A673 (cell line): ENCODE results near the gene NEAT1.

ENCODE experiments used
- EZH2 ChIP-seq: fragments of 200-600 bp; sonication (generic); IDR thresholded peaks from 2 replicates; pipeline ENCODE4 v1.6.1; 2017; ENCODE audit warnings: borderline replicate concordance, low read depth, mild to moderate bottlenecking, mixed read lengths, antibody characterized with exemption, low read length; ENCODE audit not compliant: poor library complexity, severe bottlenecking
- TF ChIP-seq, protein P1 (sequence below): fragments of 300-800, 200-600 bp; sonication (generic); conservative IDR thresholded peaks from 2 replicates; pipeline ENCODE4 v1.5.1; 2017; ENCODE audit warnings: low read depth, mild to moderate bottlenecking, antibody characterized with exemption, low read length, moderate library complexity, mixed read lengths

DNA sequence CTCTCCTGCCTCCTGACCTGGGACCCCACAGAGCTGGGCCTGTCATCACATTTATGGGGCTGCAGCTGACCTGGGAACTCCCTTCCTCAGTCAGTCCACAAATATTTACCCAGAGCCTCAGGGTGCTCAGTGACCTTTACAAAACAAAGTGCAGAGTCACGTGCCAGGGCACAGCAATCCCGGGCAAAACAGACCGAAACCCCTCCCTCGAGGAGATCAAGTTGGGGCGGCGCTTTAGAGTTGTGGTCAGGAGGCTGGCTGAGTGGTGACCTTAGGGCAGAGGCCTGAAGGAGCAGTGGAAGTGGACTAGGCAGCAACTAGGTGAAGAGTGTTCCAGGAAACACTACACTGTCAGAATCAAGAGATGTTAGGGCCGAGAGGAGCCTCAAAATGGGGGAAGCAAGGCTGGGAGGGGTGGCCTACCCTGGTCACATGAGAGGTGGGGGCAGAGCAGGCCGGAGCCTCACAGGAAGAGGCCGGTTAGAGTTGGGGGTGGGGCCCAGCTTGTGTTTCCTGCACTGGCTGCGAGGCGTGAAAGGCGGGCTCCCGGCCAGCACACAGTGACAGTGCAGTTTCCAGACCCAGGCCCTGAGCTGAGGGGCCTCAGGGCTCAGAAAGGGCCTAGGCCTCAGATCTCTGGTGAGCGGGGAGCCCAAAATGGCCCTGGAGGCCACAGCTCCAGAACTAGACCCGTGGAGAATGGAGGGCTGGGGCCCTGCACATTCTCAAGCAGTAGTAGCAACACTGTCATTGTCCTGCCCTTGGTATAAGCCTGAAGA lies 3.7 kb upstream of the NEAT1 start:
- TF ChIP-seq, protein P1, sequence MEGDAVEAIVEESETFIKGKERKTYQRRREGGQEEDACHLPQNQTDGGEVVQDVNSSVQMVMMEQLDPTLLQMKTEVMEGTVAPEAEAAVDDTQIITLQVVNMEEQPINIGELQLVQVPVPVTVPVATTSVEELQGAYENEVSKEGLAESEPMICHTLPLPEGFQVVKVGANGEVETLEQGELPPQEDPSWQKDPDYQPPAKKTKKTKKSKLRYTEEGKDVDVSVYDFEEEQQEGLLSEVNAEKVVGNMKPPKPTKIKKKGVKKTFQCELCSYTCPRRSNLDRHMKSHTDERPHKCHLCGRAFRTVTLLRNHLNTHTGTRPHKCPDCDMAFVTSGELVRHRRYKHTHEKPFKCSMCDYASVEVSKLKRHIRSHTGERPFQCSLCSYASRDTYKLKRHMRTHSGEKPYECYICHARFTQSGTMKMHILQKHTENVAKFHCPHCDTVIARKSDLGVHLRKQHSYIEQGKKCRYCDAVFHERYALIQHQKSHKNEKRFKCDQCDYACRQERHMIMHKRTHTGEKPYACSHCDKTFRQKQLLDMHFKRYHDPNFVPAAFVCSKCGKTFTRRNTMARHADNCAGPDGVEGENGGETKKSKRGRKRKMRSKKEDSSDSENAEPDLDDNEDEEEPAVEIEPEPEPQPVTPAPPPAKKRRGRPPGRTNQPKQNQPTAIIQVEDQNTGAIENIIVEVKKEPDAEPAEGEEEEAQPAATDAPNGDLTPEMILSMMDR = no peak
- no peak for TF ChIP-seq EZH2
